Mesenchymal stem cell (in vitro differentiated cells and primary cell): ENCODE results near the gene OOEP.

Source experiments
- DNase-seq: peaks from one replicate; pipeline ENCODE4 v3.0.0-alpha.2; 2013
- H2AFZ ChIP-seq: one replicate; pipeline ENCODE4 v1.6.1; 2013; ENCODE audit warnings: low read depth, mild to moderate bottlenecking, control low read depth, inconsistent platforms, low read length, moderate library complexity
- H2AK5ac ChIP-seq: 2 replicates; pipeline ENCODE4 v1.6.1; 2013; ENCODE audit warnings: low read length, moderate library complexity, mild to moderate bottlenecking, inconsistent platforms; ENCODE audit not compliant: severe bottlenecking
- H2BK120ac ChIP-seq: one replicate; pipeline ENCODE4 v1.6.1; 2013; ENCODE audit warnings: low read depth, mild to moderate bottlenecking, inconsistent platforms, low read length, moderate library complexity
- H2BK12ac ChIP-seq, 2 experiments: one replicate each; pipeline ENCODE4 v1.6.1; 2013; ENCODE audit warnings: inconsistent platforms in 2 of 2, low read length in 2 of 2, mild to moderate bottlenecking in 2 of 2, moderate library complexity in 2 of 2, control low read depth in 1 of 2
- H2BK15ac ChIP-seq: one replicate; pipeline ENCODE4 v1.6.1; 2013; ENCODE audit warnings: mild to moderate bottlenecking, low read depth, inconsistent platforms; ENCODE audit not compliant: poor library complexity, severe bottlenecking
- H2BK5ac ChIP-seq: 2 replicates; pipeline ENCODE4 v1.6.1; 2013; ENCODE audit warnings: low read depth, mild to moderate bottlenecking, low read length, control low read depth, inconsistent platforms; ENCODE audit not compliant: poor library complexity, severe bottlenecking
- H3K14ac ChIP-seq, 2 experiments: one replicate each; pipeline ENCODE4 v1.6.1; 2013; ENCODE audit warnings: inconsistent platforms in 2 of 2, low read length in 2 of 2, control low read depth in 1 of 2, mild to moderate bottlenecking in 1 of 2, moderate library complexity in 1 of 2
- H3K18ac ChIP-seq, 2 experiments: one replicate each; pipeline ENCODE4 v1.6.1; 2013; ENCODE audit warnings: inconsistent platforms in 2 of 2, low read length in 2 of 2, control low read depth in 1 of 2, low read depth in 1 of 2, mild to moderate bottlenecking in 1 of 2
- H3K23ac ChIP-seq, 2 experiments: one replicate each; pipeline ENCODE4 v1.6.1; 2013; ENCODE audit warnings: inconsistent platforms in 2 of 2, low read length in 2 of 2, mild to moderate bottlenecking in 2 of 2, moderate library complexity in 2 of 2, control low read depth in 1 of 2
- H3K27ac ChIP-seq: 2 replicates; pipeline ENCODE4 v1.5.1; 2013; ENCODE audit warnings: mild to moderate bottlenecking, moderate library complexity, low read length, control low read depth, inconsistent platforms; ENCODE audit not compliant: poor library complexity, severe bottlenecking
- H3K27me3 ChIP-seq, 2 experiments: 2 replicates each; pipeline versions ENCODE4 v1.6.1 to v1.7.0; 2013; ENCODE audit warnings: low read length in 2 of 2, mild to moderate bottlenecking in 2 of 2, moderate library complexity in 2 of 2, control low read depth in 1 of 2, inconsistent platforms in 1 of 2; ENCODE audit not compliant: control insufficient read depth in 1 of 2, insufficient read depth in 1 of 2
- H3K36me3 ChIP-seq, 2 experiments: 2 replicates each; pipeline versions ENCODE4 v1.6.1 to v1.7.0; 2013; ENCODE audit warnings: low read length in 2 of 2, control low read depth in 1 of 2, inconsistent platforms in 1 of 2, low read depth in 1 of 2, mild to moderate bottlenecking in 1 of 2; ENCODE audit not compliant: insufficient read depth in 2 of 2, control insufficient read depth in 1 of 2
- H3K4ac ChIP-seq, 2 experiments: one replicate each; pipeline ENCODE4 v1.6.1; 2013; ENCODE audit warnings: inconsistent platforms in 2 of 2, low read length in 2 of 2, mild to moderate bottlenecking in 2 of 2, moderate library complexity in 2 of 2, control low read depth in 1 of 2, low read depth in 1 of 2
- H3K4me1 ChIP-seq: 2 replicates; pipeline ENCODE4 v1.6.1; 2013; ENCODE audit warnings: low read depth, low read length, control low read depth; ENCODE audit not compliant: control insufficient read depth, insufficient read depth
- H3K4me2 ChIP-seq: 2 replicates; pipeline ENCODE4 v1.6.1; 2013; ENCODE audit warnings: low read length, mild to moderate bottlenecking, inconsistent platforms; ENCODE audit not compliant: poor library complexity, severe bottlenecking
- H3K4me3 ChIP-seq, 2 experiments: 2 replicates each; pipeline versions ENCODE4 v1.5.1 to v1.7.0; 2013; ENCODE audit warnings: low read length in 2 of 2, mild to moderate bottlenecking in 2 of 2, control low read depth in 1 of 2, low read depth in 1 of 2; ENCODE audit not compliant: insufficient read depth in 1 of 2
- H3K79me1 ChIP-seq: replicated peaks from 2 replicates; pipeline ENCODE4 v1.6.1; 2013; ENCODE audit warnings: mild to moderate bottlenecking, control low read depth, low read length, inconsistent platforms; ENCODE audit not compliant: poor library complexity, severe bottlenecking
- H3K9ac ChIP-seq: 2 replicates; pipeline ENCODE4 v1.7.0; 2013; ENCODE audit warnings: mild to moderate bottlenecking, low read length, moderate library complexity
- H3K9me3 ChIP-seq: 2 replicates; pipeline ENCODE4 v1.7.0; 2013; ENCODE audit warnings: mild to moderate bottlenecking, low read length; ENCODE audit not compliant: control insufficient read depth
- H4K8ac ChIP-seq: one replicate; pipeline ENCODE4 v1.6.1; 2013; ENCODE audit warnings: inconsistent platforms, mild to moderate bottlenecking, low read length, moderate library complexity
- H4K91ac ChIP-seq: one replicate; pipeline ENCODE4 v1.6.1; 2013; ENCODE audit warnings: mild to moderate bottlenecking, low read length, inconsistent platforms
- WGBS: methylation state at CpG from one replicate; pipeline ENCODE4 v1.1.7; 2013; ENCODE audit warnings: mixed read lengths; 5-methylcytosine and 5-hydroxymethylcytosine counted together

OOEP gene

GRCh38 chr6:73349311-73349710 lies 20.4 kb downstream of the OOEP start:
- no peak for DNase-seq
- Histone ChIP-seq H3K23ac (no peak overlapping the region), H3K36me3 (no peaks in the 10 kb centered on the region), H2AK5ac (no peak overlapping the region), H2AFZ (no peak overlapping the region), H3K4me1 (no peaks in the 10 kb centered on the region), H4K91ac (no peak overlapping the region), H3K4me3 (no peak overlapping the region), H3K27ac (no peak overlapping the region), H4K8ac (no peak overlapping the region), H3K4ac (no peak overlapping the region), H2BK120ac (no peak overlapping the region), H2BK12ac (no peak overlapping the region), H3K14ac (no peak overlapping the region), H3K9ac (no peak overlapping the region), H2BK15ac (no peak overlapping the region), H3K18ac (no peak overlapping the region), H3K9me3 (no peaks in the 10 kb centered on the region), H2BK5ac (no peak overlapping the region), H3K27me3 (peaks cover 8 to 49% of the 10 kb centered on the region in 2 experiments), H3K79me1 (no peaks in the 10 kb centered on the region), H3K4me2 (no peak overlapping the region)
- WGBS = 12% methylated on average over 1 of the region's 6 CpGs

- Histone ChIP-seq H4K91ac (no peak overlapping the region), H3K9ac (no peak overlapping the region)
Measured at GRCh38 chr6:73348550-73349204, 21.0 kb downstream of the OOEP start.

GRCh38 chr6:73343164-73343563 lies 26.5 kb downstream of the OOEP start:
- Histone ChIP-seq H2BK5ac (no peak overlapping the region), H3K14ac (no peak overlapping the region), H2BK12ac (no peak overlapping the region), H4K8ac (no peak overlapping the region), H3K9me3 (no peaks in the 10 kb centered on the region), H3K4me2 (no peak overlapping the region), H3K27me3 (peaks cover 0 to 37% of the 10 kb centered on the region in 2 experiments), H3K36me3 (no peaks in the 10 kb centered on the region), H3K18ac (no peak overlapping the region), H3K27ac (no peak overlapping the region), H2BK15ac (no peak overlapping the region), H3K4me3 (no peak overlapping the region), H2AFZ (no peak overlapping the region), H3K9ac (no peak overlapping the region), H4K91ac (no peak overlapping the region), H3K4ac (no peak overlapping the region), H3K79me1 (no peaks in the 10 kb centered on the region), H2AK5ac (no peak overlapping the region), H3K4me1 (no peaks in the 10 kb centered on the region), H2BK120ac (no peak overlapping the region), H3K23ac (no peak overlapping the region)
- no peak for DNase-seq

More at GRCh38 chr6:73348550-73349204, 21.0 kb downstream of the OOEP start:
- H3K18ac ChIP-seq = no peak overlapping the region
- H3K27ac ChIP-seq = no peak overlapping the region
- WGBS = 85% methylated on average over 31 of the region's 33 CpGs
- no peaks in the 10 kb centered on the region for H3K9me3 ChIP-seq
- H2BK5ac ChIP-seq = no peak overlapping the region
- no peak overlapping the region for H3K4me2 ChIP-seq
- no peak overlapping the region for H3K4ac ChIP-seq
- no peaks in the 10 kb centered on the region for H3K36me3 ChIP-seq
- no peaks in the 10 kb centered on the region for H3K79me1 ChIP-seq
- H2BK15ac ChIP-seq = no peak overlapping the region
- no peak overlapping the region for H3K23ac ChIP-seq
- H2BK12ac ChIP-seq = no peak overlapping the region
- H3K4me3 ChIP-seq = no peak overlapping the region
- no peak overlapping the region for H3K14ac ChIP-seq
- no peak overlapping the region for H2AFZ ChIP-seq
- no peak overlapping the region for H2BK120ac ChIP-seq
- no peak overlapping the region for H4K8ac ChIP-seq
- H3K4me1 ChIP-seq = no peaks in the 10 kb centered on the region
- H2AK5ac ChIP-seq = no peak overlapping the region
- peaks cover 8 to 52% of the 10 kb centered on the region in 2 experiments for H3K27me3 ChIP-seq
- DNase-seq = no peak

- no peak overlapping the region for H3K14ac ChIP-seq
- no peak overlapping the region for H3K18ac ChIP-seq
- no peaks in the 10 kb centered on the region for H3K9me3 ChIP-seq
- H3K4ac ChIP-seq = no peak overlapping the region
- H3K9ac ChIP-seq = no peak overlapping the region
- H2AFZ ChIP-seq = no peak overlapping the region
- H2BK5ac ChIP-seq = no peak overlapping the region
- H2AK5ac ChIP-seq = no peak overlapping the region
- no peak overlapping the region for H4K8ac ChIP-seq
- H3K23ac ChIP-seq = no peak overlapping the region
- DNase-seq = no peak
- H4K91ac ChIP-seq = no peak overlapping the region
- H2BK12ac ChIP-seq = no peak overlapping the region
- H3K79me1 ChIP-seq = no peaks in the 10 kb centered on the region
- H3K4me3 ChIP-seq = no peak overlapping the region
- H3K4me1 ChIP-seq = no peaks in the 10 kb centered on the region
- 92% methylated on average over 2 of the region's 5 CpGs for WGBS
- peaks cover 0 to 30% of the 10 kb centered on the region in 2 experiments for H3K27me3 ChIP-seq
- no peak overlapping the region for H3K4me2 ChIP-seq
- H2BK15ac ChIP-seq = no peak overlapping the region
- no peak overlapping the region for H2BK120ac ChIP-seq
- no peak overlapping the region for H3K27ac ChIP-seq
- H3K36me3 ChIP-seq = no peaks in the 10 kb centered on the region
Measured at GRCh38 chr6:73342174-73342573, 27.5 kb downstream of the OOEP start.
